H1 (cell line): ENCODE results near the gene SH3GL1. TPM values are rescaled to one million over a fixed set of nuclear protein-coding genes. Genes with fewer than 3 reads are reported as not detected.

Experiments
- CTCF ChIA-PET: fragments of 300-600 bp; sonication (Branson Sonifier 250); formaldehyde crosslinking; loops from one replicate; lab custom pipeline; 2021; ENCODE audit not compliant: partially characterized antibody; lab: Charles Lee
- POLR2A ChIA-PET: fragments of 300-600 bp; sonication (Branson Sonifier 250); formaldehyde crosslinking; loops from one replicate; lab custom pipeline; 2021; ENCODE audit warnings: inconsistent platforms; ENCODE audit not compliant: partially characterized antibody; lab: Charles Lee
- DNase-seq, 2 experiments: peaks; one replicate each; pipeline versions ENCODE4 v3.0.0 to v3.0.0-alpha.2; 2010 to 2022; ENCODE audit warnings: low spot score in 2 of 2, low read depth in 1 of 2, mixed read lengths in 1 of 2
- FAIRE-seq: peaks from 2 replicates; lab custom pipeline; 2011; peaks lifted over from hg19 to GRCh38; lab: Jason Lieb, UNC
- H2AFZ ChIP-seq: 2 replicates; pipeline ENCODE4 v1.8.1; 2012; ENCODE audit warnings: low read length, inconsistent platforms
- H2AK5ac ChIP-seq: 2 replicates; pipeline ENCODE4 v1.6.1; 2013; ENCODE audit warnings: low read depth, low read length
- H2BK120ac ChIP-seq: replicated peaks from 2 replicates; pipeline ENCODE3; 2013; ENCODE audit warnings: low read depth, low read length, inconsistent platforms
- H2BK12ac ChIP-seq: 2 replicates; pipeline ENCODE4 v1.6.1; 2013; ENCODE audit warnings: low read depth, low read length
- H2BK15ac ChIP-seq: 2 replicates; pipeline ENCODE4 v1.6.1; 2013; ENCODE audit warnings: low read length
- H2BK20ac ChIP-seq: 2 replicates; pipeline ENCODE4 v1.6.1; 2013; ENCODE audit warnings: low read length
- H2BK5ac ChIP-seq: 2 replicates; pipeline ENCODE4 v1.6.1; 2013; ENCODE audit warnings: low read depth, low read length
- H3K14ac ChIP-seq: 2 replicates; pipeline ENCODE4 v1.6.1; 2013; ENCODE audit warnings: inconsistent platforms; ENCODE audit not compliant: insufficient read length
- H3K18ac ChIP-seq: 2 replicates; pipeline ENCODE4 v1.6.1; 2013; ENCODE audit warnings: low read length; ENCODE audit errors: extremely low read depth
- H3K23ac ChIP-seq: 2 replicates; pipeline ENCODE4 v1.6.1; 2013; ENCODE audit warnings: inconsistent platforms; ENCODE audit not compliant: insufficient read length
- H3K23me2 ChIP-seq: 2 replicates; pipeline ENCODE4 v1.6.1; 2013; ENCODE audit warnings: low read depth, low read length
- H3K27ac ChIP-seq: 2 replicates; pipeline ENCODE4 v1.6.1; 2011; ENCODE audit warnings: low read depth, low read length, inconsistent platforms
- H3K27me3 ChIP-seq, 4 experiments: replicated peaks in 1 of 4; 1 replicate in 1 of 4; 2 replicates in 3 of 4; pipeline versions ENCODE4 v1.6.1 to v1.8.1; 2011 to 2013; ENCODE audit warnings: low read length in 3 of 4, mild to moderate bottlenecking in 3 of 4, inconsistent platforms in 2 of 4, mixed read lengths in 2 of 4, moderate library complexity in 1 of 4; ENCODE audit not compliant: control insufficient read depth in 3 of 4, insufficient read depth in 3 of 4; ENCODE audit errors: extremely low read depth in 1 of 4
- H3K36me3 ChIP-seq, 4 experiments: 2 replicates each; pipeline versions ENCODE4 v1.6.1 to v1.8.1; 2011 to 2013; ENCODE audit warnings: mild to moderate bottlenecking in 4 of 4, low read length in 3 of 4, moderate library complexity in 2 of 4, control low read depth in 1 of 4, inconsistent platforms in 1 of 4; ENCODE audit not compliant: insufficient read depth in 4 of 4, control insufficient read depth in 2 of 4
- H3K4ac ChIP-seq: replicated peaks from 2 replicates; pipeline ENCODE3; 2013; ENCODE audit warnings: low read length, low read depth, mixed read lengths, inconsistent platforms; ENCODE audit not compliant: insufficient read length
- H3K4me1 ChIP-seq, 4 experiments: replicated peaks in 1 of 4; 1 replicate in 1 of 4; 2 replicates in 3 of 4; pipeline versions ENCODE4 v1.6.1 to v1.8.1; 2011 to 2013; ENCODE audit warnings: low read length in 3 of 4, inconsistent platforms in 2 of 4, mixed read lengths in 1 of 4; ENCODE audit not compliant: insufficient read depth in 4 of 4, control insufficient read depth in 3 of 4
- H3K4me2 ChIP-seq, 2 experiments: 2 replicates each; pipeline versions ENCODE4 v1.6.1 to v1.8.1; 2011 to 2013; ENCODE audit warnings: low read depth in 2 of 2, low read length in 2 of 2, control low read depth in 1 of 2, inconsistent platforms in 1 of 2, mild to moderate bottlenecking in 1 of 2; ENCODE audit not compliant: insufficient read depth in 1 of 2
- H3K4me3 ChIP-seq, 4 experiments: fragments of 200-600, 300-600 bp in 1 of 4; sonication (generic), shearing (Covaris generic), sonication (Bioruptor Twin) in 1 of 4; 2 replicates each; pipeline versions ENCODE4 v1.5.1 to v1.8.1; 2011 to 2016; ENCODE audit warnings: low read length in 4 of 4, low read depth in 3 of 4, control low read depth in 2 of 4, inconsistent platforms in 2 of 4, mild to moderate bottlenecking in 2 of 4, mixed read lengths in 1 of 4, moderate library complexity in 1 of 4; ENCODE audit not compliant: insufficient read depth in 2 of 4; ENCODE audit errors: extremely low read depth in 1 of 4
- H3K56ac ChIP-seq: replicated peaks from 2 replicates; pipeline ENCODE3; 2013; ENCODE audit warnings: low read depth, mild to moderate bottlenecking, mixed read lengths, low read length, inconsistent platforms; ENCODE audit not compliant: insufficient read length
- H3K79me1 ChIP-seq: 2 replicates; pipeline ENCODE4 v1.6.1; 2013; ENCODE audit warnings: low read depth, low read length, control low read depth
- H3K79me2 ChIP-seq, 2 experiments: 2 replicates each; pipeline versions ENCODE4 v1.6.1 to v1.8.1; 2012 to 2013; ENCODE audit warnings: low read length in 2 of 2, mild to moderate bottlenecking in 2 of 2, inconsistent platforms in 1 of 2; ENCODE audit not compliant: insufficient read depth in 2 of 2, control insufficient read depth in 1 of 2
- H3K9ac ChIP-seq, 4 experiments: replicated peaks in 1 of 4; 1 replicate in 1 of 4; 2 replicates in 3 of 4; pipeline versions ENCODE4 v1.6.1 to v1.8.1; 2011 to 2013; ENCODE audit warnings: low read depth in 3 of 4, low read length in 3 of 4, control low read depth in 2 of 4, mild to moderate bottlenecking in 2 of 4, moderate library complexity in 2 of 4, inconsistent platforms in 1 of 4; ENCODE audit errors: extremely low read depth in 1 of 4
- H3K9me3 ChIP-seq, 2 experiments: 2 replicates each; pipeline versions ENCODE4 v1.6.1 to v1.8.1; 2012 to 2013; ENCODE audit warnings: mild to moderate bottlenecking in 2 of 2, moderate library complexity in 2 of 2, control low read depth in 1 of 2, inconsistent platforms in 1 of 2, low read depth in 1 of 2, low read length in 1 of 2, mixed read lengths in 1 of 2; ENCODE audit not compliant: insufficient read depth in 2 of 2
- H4K20me1 ChIP-seq, 2 experiments: replicated peaks in 1 of 2; 2 replicates each; pipeline versions ENCODE3 to v1.8.1; 2011 to 2013; ENCODE audit warnings: inconsistent platforms in 2 of 2, low read length in 2 of 2, mild to moderate bottlenecking in 1 of 2; ENCODE audit not compliant: insufficient read depth in 2 of 2, control insufficient read depth in 1 of 2
- H4K5ac ChIP-seq: 2 replicates; pipeline ENCODE4 v1.6.1; 2013; ENCODE audit warnings: low read length, low read depth, mixed read lengths, inconsistent platforms; ENCODE audit not compliant: insufficient read length
- H4K8ac ChIP-seq: 2 replicates; pipeline ENCODE4 v1.8.0; 2013; ENCODE audit warnings: mild to moderate bottlenecking, moderate library complexity, low read length, inconsistent platforms; ENCODE audit not compliant: insufficient read depth; ENCODE audit errors: extremely low read depth
- H4K91ac ChIP-seq: replicated peaks from 2 replicates; pipeline ENCODE3; 2013; ENCODE audit warnings: low read length, mixed read lengths, inconsistent platforms; ENCODE audit not compliant: insufficient read length
- CEBPB ChIP-seq: IDR thresholded peaks from 2 replicates; pipeline ENCODE4 v1.6.1; 2012; ENCODE audit warnings: low read depth, low read length
- CHD1 ChIP-seq: IDR thresholded peaks from 2 replicates; pipeline ENCODE4 v1.6.1; 2012; ENCODE audit warnings: low read depth, low read length, improper control_type of control experiment
- JUN ChIP-seq: IDR thresholded peaks from 2 replicates; pipeline ENCODE4 v1.6.1; 2011; ENCODE audit warnings: low read depth, mild to moderate bottlenecking, improper control_type of control experiment, low read length
- KDM4A ChIP-seq: IDR thresholded peaks from one replicate; pipeline ENCODE4 v1.7.1; 2012; ENCODE audit warnings: low read depth, mild to moderate bottlenecking, moderate library complexity, low read length, inconsistent platforms; ENCODE audit not compliant: severe bottlenecking
- POLR2AphosphoS5 ChIP-seq: IDR thresholded peaks from 2 replicates; pipeline ENCODE4 v1.6.1; 2011; ENCODE audit warnings: low read depth, low read length
- RBBP5 ChIP-seq: IDR thresholded peaks from 2 replicates; pipeline ENCODE4 v1.7.1; 2012; ENCODE audit warnings: low read depth, mild to moderate bottlenecking, inconsistent platforms, low read length, moderate library complexity, borderline replicate concordance
- RNF2 ChIP-seq: fragments of 200-900, 300-1000 bp; sonication (generic); IDR thresholded peaks from 2 replicates; pipeline ENCODE4 v1.7.1; 2016; ENCODE audit warnings: borderline replicate concordance, low read depth, mild to moderate bottlenecking, antibody characterized with exemption, low read length; ENCODE audit not compliant: poor library complexity, severe bottlenecking; ENCODE audit errors: missing control alignments
- RXRA ChIP-seq: IDR thresholded peaks from 2 replicates; pipeline ENCODE4 v1.6.1; 2011; ENCODE audit warnings: low read depth, mild to moderate bottlenecking, low read length, moderate library complexity; ENCODE audit not compliant: insufficient read depth
- SIRT6 ChIP-seq: IDR thresholded peaks from one replicate; pipeline ENCODE4 v1.7.1; 2012; ENCODE audit warnings: low read length, inconsistent platforms
- SP2 ChIP-seq: IDR thresholded peaks from 2 replicates; pipeline ENCODE4 v1.6.1; 2012; ENCODE audit warnings: mild to moderate bottlenecking, low read length, inconsistent platforms
- SUZ12 ChIP-seq: fragments of 200-600 bp; sonication (generic); IDR thresholded peaks from 2 replicates; pipeline ENCODE4 v1.6.1; 2012; ENCODE audit warnings: mild to moderate bottlenecking, inconsistent platforms, low read length, moderate library complexity, mixed read lengths
- WGBS, 2 experiments: shearing (Covaris generic) in 1 of 2; methylation state at CpG; one replicate each; pipeline versions ENCODE4 v1.1.6 to v1.1.7; 2013 to 2015; ENCODE audit warnings: low lambda C conversion rate in 2 of 2, mixed read lengths in 2 of 2, inconsistent platforms in 1 of 2, low coverage in 1 of 2, missing lambda C conversion rate in 1 of 2; ENCODE audit not compliant: insufficient replicate concordance in 2 of 2, insufficient coverage in 1 of 2, insufficient read length in 1 of 2; ENCODE audit errors: extremely low coverage in 1 of 2, missing lambda C conversion rate in 1 of 2; 5-methylcytosine and 5-hydroxymethylcytosine counted together
- polyA plus RNA-seq, 7 experiments: library from polyadenylated mRNA; depleted of rRNA in 3 of 7; stranded (reverse) in 5 of 7; unstranded in 2 of 7; fragments of >200 nt in 5 of 7; fragments of 200-250 nt in 2 of 7; gene quantifications; 1 replicate in 5 of 7; 2 replicates in 1 of 7; 4 replicates in 1 of 7; pipeline versions ENCODE4 v1.2.1 to v1.2.3, GENCODE V29; 2011 to 2013; ENCODE audit warnings: missing spikeins in 2 of 7, mixed read lengths in 2 of 7
- total RNA-seq: library from RNA; stranded (reverse); fragmentation: NEBNext Ultra II Directional; extraction: Animal tissue kit (Norgen Biotek cat#: 25700); gene quantifications from 2 replicates; pipeline ENCODE4 v1.2.1, GENCODE V29; 2021

Gene SH3GL1
- total and polyA plus RNA-seq, 2 of the 8 experiments (the other 6 are each of a cell fraction or from before 2014, with no cell fraction given), result 81.5 to 102 TPM

DNA sequence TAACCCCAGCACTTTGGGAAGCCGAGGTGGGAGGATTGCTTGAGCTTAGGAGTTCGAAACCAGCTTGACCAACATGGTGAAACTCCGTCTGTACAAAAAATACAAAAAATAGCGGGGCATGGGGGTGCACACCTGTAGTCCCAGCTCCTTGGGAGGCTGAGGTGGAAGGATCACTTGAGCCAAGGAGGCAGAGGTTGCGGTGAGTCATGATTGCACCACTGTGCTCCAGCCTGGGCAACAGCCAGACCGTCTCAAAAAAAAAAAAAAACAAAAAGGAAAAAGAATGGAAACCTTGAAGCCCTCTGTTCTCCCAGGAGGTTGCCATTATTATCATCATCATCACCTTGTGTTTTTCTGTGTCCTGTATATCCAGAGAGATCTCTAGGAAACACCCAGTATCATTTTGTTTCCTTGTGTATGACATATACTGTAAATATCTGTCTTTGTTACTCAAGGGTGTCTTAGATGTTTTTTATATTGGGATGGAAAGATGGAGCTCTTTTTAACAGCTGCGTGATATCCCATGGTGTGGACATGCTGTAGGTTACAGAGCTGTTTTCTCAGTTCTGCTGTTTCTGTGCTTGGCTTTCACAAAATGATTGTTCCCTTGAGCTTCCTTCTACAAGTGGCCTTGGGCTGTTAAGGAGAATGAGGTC, 13.9 kb upstream of the SH3GL1 start:
- Histone ChIP-seq H3K4me2 (peak overlapping the region; percentile 41 to 50), H3K4ac (no peak overlapping the region), H2AFZ (no peak overlapping the region), H3K79me1 (peaks cover 11% of the 10 kb centered on the region), H4K91ac (no peak overlapping the region), H3K4me1 (peaks cover 6 to 30% (median 13%) of the 10 kb centered on the region in 4 experiments; a peak in 6 of 7 replicates), H3K27ac (peak overlapping the region; percentile 68; the same call in 1 of the 2 replicates), H3K56ac (no peak overlapping the region), H3K23ac (no peak overlapping the region), H2BK5ac (peak overlapping the region; percentile 71; the same call in 1 of the 2 replicates), H2AK5ac (no peak overlapping the region), H3K18ac (no peak overlapping the region), H2BK15ac (peak overlapping the region; percentile 83; the same call in 1 of the 2 replicates), H4K8ac (no peak overlapping the region), H2BK120ac (no peak overlapping the region), H3K14ac (no peak overlapping the region), H3K27me3 (no peaks in the 10 kb centered on the region), H4K20me1 (peaks cover 16 to 28% of the 10 kb centered on the region in 2 experiments), H3K9ac (no peak overlapping the region), H3K36me3 (peaks cover 27 to 79% (median 43%) of the 10 kb centered on the region in 4 experiments), H4K5ac (no peak overlapping the region), H3K23me2 (no peaks in the 10 kb centered on the region), H2BK12ac (no peak overlapping the region), H3K4me3 (peak overlapping the region in 1 of 4 experiments; percentile 35; a peak in 3 of 8 replicates), H2BK20ac (peak overlapping the region; percentile 75; the same call in 1 of the 2 replicates), H3K79me2 (peaks cover 7 to 93% of the 10 kb centered on the region in 2 experiments; a peak in 3 of 4 replicates), H3K9me3 (no peaks in the 10 kb centered on the region)
- no peak for DNase-seq
- ChIA-PET POLR2A (interaction anchor here (0.6 to 58.1 kb wide), 11 partner anchors 10 to 68 kb away, joined by 3 to 1590 read pairs (median 4); partner anchors contain the start of genes CHAF1A, SH3GL1 and UBXN6), CTCF (interaction anchor here (0.9 to 3.7 kb wide), 6 partner anchors 8 to 172 kb away, joined by 3 to 22 read pairs (median 6); partner anchors contain the start of genes CHAF1A and SH3GL1)
- WGBS, 2 experiments, result 87% methylated on average over 7 of the region's 7 CpGs; no CpG with 5 or more reads in 1 of the 2 experiments
- peak; percentile 66 for FAIRE-seq
- no peak for TF ChIP-seq RXRA
- no peak for TF ChIP-seq CEBPB
- TF ChIP-seq SP2, result no peak
- no peak for TF ChIP-seq RBBP5
- no peak for TF ChIP-seq SIRT6
- no peak for TF ChIP-seq RNF2
- no peak for TF ChIP-seq SUZ12
- no peak for TF ChIP-seq JUN
- TF ChIP-seq KDM4A, result no peak
- no peak for TF ChIP-seq CHD1
- TF ChIP-seq POLR2AphosphoS5, result 0 out of 2 replicates have a peak, but pooled peaks have one; percentile 16
